AG04450 (cell line): ENCODE measurements around the gene EPHA7. TPM values are rescaled to one million over a fixed set of nuclear protein-coding genes. Genes with fewer than 3 reads are reported as not detected.
A peak's percentile ranks its signal among the peaks of the same experiment; 100 is the strongest.

Source experiments
- CTCF ChIA-PET: fragments of 300-600, 350-600 bp; formaldehyde crosslinking; extraction: SDS; loops from one replicate; lab custom pipeline; 2022; ENCODE audit warnings: antibody characterized with exemption, inconsistent platforms; lab: Charles Lee
- POLR2A ChIA-PET: fragments of 350-600 bp; formaldehyde crosslinking; extraction: SDS; loops from one replicate; lab custom pipeline; 2021; ENCODE audit warnings: antibody characterized with exemption, inconsistent platforms; lab: Yijun Ruan, JAX
- DNase-seq: peaks from one replicate; pipeline ENCODE4 v3.0.0-alpha.2; 2011; ENCODE audit warnings: low read depth, low spot score
- H3K27ac ChIP-seq: one replicate; pipeline ENCODE4 v1.5.1; 2012; ENCODE audit warnings: low read depth, low read length, control low read depth
- H3K27me3 ChIP-seq: one replicate; pipeline ENCODE4 v1.6.0; 2012; ENCODE audit warnings: low read length; ENCODE audit not compliant: control insufficient read depth, insufficient read depth
- H3K4me3 ChIP-seq: 2 replicates; pipeline ENCODE4 v1.5.1; 2011; ENCODE audit warnings: mild to moderate bottlenecking, low read depth, low read length, control low read depth
- H3K9me3 ChIP-seq: 2 replicates; pipeline ENCODE4 v1.5.1; 2012; ENCODE audit warnings: low read length; ENCODE audit not compliant: control insufficient read depth, insufficient read depth
- polyA plus RNA-seq: library from polyadenylated mRNA; depleted of rRNA; stranded (reverse); fragments of >200 nt; gene quantifications from 2 replicates; pipeline ENCODE4 v1.2.3, GENCODE V29; 2011
- TF ChIP-seq, protein P1 (sequence below): IDR thresholded peaks from 2 replicates; pipeline ENCODE4 v1.5.1; 2011; ENCODE audit warnings: low read depth, low read length, control low read depth, inconsistent platforms

The EPHA7 gene
- polyA plus RNA-seq, 1 experiment: not detected

DNA sequence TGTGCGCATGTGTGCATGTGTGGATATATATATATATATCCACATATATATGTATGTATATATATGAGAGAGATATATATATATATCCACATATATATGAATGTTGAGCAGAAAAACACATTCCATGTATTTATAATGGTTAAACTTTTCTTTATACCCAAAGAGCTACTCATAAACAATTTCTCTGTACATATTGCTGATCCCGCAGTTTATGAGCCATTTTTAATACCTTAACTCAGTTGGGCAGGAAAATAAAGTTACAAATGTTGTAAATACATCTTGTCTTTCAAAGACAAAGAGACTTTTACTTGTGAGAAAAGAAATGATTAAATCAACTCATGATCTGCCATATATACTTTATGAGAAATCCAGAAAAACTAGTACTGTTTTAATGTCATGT is 18.1 kb upstream of the EPHA7 start:
- DNase-seq: no peak
- POLR2A ChIA-PET: no interaction called here
- TF ChIP-seq, protein P1, sequence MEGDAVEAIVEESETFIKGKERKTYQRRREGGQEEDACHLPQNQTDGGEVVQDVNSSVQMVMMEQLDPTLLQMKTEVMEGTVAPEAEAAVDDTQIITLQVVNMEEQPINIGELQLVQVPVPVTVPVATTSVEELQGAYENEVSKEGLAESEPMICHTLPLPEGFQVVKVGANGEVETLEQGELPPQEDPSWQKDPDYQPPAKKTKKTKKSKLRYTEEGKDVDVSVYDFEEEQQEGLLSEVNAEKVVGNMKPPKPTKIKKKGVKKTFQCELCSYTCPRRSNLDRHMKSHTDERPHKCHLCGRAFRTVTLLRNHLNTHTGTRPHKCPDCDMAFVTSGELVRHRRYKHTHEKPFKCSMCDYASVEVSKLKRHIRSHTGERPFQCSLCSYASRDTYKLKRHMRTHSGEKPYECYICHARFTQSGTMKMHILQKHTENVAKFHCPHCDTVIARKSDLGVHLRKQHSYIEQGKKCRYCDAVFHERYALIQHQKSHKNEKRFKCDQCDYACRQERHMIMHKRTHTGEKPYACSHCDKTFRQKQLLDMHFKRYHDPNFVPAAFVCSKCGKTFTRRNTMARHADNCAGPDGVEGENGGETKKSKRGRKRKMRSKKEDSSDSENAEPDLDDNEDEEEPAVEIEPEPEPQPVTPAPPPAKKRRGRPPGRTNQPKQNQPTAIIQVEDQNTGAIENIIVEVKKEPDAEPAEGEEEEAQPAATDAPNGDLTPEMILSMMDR: no peak
- Histone ChIP-seq H3K27ac (no peak overlapping the region), H3K9me3 (no peaks in the 10 kb centered on the region), H3K4me3 (no peak overlapping the region), H3K27me3 (no peaks in the 10 kb centered on the region)
- CTCF ChIA-PET: interaction anchor here (0.7 kb wide), 1 partner anchor 14 kb away, joined by 3 read pairs; no protein-coding TSS in a partner anchor

- ChIA-PET POLR2A (no interaction called here), CTCF (no interaction called here)
- TF ChIP-seq, protein P1: no peak
- no peak for DNase-seq
- Histone ChIP-seq H3K4me3 (no peak overlapping the region), H3K9me3 (no peaks in the 10 kb centered on the region), H3K27me3 (no peaks in the 10 kb centered on the region), H3K27ac (no peak overlapping the region)
These were observed 14.2 kb upstream of the EPHA7 start for GRCh38 chr6:93433592-93433991.

DNA sequence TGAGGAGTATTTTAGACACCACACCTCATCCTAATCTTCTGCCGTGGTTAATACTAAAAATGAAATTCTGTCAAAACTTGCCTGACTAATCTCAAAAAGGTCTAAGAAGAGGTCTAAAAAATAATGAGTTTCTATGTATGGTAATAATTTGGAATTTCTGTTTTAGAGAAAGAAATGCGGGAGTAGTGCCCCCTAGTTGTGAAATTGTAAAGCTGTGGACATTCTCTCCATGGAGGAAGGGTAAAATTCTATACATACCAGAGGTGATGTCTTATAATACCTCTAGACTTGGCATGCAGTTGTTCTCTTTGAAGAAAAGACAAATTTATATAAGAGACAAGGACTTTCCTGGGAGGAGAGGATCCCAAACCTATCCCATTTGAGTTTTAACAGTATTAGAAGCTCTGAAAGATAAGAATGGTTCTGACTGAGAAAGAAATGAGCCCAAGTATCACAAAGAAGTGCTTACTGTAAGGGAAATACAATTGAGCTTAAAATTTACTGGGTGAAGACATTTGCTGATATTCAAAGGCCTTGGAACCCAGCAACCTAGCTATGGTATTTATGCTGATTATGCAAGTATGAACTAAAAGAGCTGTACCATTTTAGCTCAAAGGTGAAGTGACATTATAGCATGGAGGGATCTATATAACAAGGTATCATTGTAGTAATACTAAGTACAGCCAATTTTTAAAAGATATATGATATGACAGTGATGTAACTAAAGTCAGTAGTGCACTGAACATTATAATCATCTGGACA is 5.1 kb upstream of the EPHA7 start:
- H3K4me3 ChIP-seq: no peak overlapping the region
- peaks cover 1% of the 10 kb centered on the region; the same call in 1 of the 2 replicates for H3K9me3 ChIP-seq
- TF ChIP-seq, protein P1: peak; percentile 54
- CTCF ChIA-PET: interaction anchor here (1.1 to 2.3 kb wide), 3 partner anchors 13 to 1668 kb away, joined by 4 to 24 read pairs (median 19); no protein-coding TSS in a partner anchor
- peaks cover 3% of the 10 kb centered on the region for H3K27me3 ChIP-seq
- H3K27ac ChIP-seq: no peak overlapping the region
- DNase-seq: no peak
- POLR2A ChIA-PET: interaction anchor here (0.6 kb wide), 1 partner anchor 1667 kb away, joined by 3 read pairs; no protein-coding TSS in a partner anchor

DNA sequence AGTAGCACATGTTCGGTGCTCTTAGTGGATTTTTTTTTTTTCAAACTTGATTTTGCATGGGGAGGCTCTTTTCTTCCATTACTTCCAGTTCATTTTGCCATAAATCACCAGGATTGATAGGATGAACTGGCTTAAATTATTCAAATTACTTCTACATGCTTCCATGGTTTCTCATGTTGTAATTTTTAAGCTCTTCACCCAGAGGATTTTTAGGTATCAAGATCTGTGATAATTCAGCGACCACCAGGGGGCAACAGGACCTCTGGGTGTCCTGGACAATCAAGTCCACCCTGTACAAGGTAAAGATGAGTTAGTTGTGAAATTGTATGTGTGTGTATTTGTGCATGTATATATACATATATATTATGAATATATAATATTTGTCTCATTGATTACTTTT is 4.2 kb upstream of the EPHA7 start:
- Histone ChIP-seq H3K27ac (no peak overlapping the region), H3K9me3 (peaks cover 6% of the 10 kb centered on the region; the same call in 1 of the 2 replicates), H3K4me3 (no peak overlapping the region), H3K27me3 (peaks cover 6% of the 10 kb centered on the region)
- no peak for DNase-seq
- CTCF ChIA-PET: interaction anchor here (0.6 to 2.3 kb wide), 9 partner anchors 8 to 1710 kb away, joined by 3 to 24 read pairs (median 3); no protein-coding TSS in a partner anchor
- TF ChIP-seq, protein P1: peak; percentile 49
- POLR2A ChIA-PET: no interaction called here

DNA sequence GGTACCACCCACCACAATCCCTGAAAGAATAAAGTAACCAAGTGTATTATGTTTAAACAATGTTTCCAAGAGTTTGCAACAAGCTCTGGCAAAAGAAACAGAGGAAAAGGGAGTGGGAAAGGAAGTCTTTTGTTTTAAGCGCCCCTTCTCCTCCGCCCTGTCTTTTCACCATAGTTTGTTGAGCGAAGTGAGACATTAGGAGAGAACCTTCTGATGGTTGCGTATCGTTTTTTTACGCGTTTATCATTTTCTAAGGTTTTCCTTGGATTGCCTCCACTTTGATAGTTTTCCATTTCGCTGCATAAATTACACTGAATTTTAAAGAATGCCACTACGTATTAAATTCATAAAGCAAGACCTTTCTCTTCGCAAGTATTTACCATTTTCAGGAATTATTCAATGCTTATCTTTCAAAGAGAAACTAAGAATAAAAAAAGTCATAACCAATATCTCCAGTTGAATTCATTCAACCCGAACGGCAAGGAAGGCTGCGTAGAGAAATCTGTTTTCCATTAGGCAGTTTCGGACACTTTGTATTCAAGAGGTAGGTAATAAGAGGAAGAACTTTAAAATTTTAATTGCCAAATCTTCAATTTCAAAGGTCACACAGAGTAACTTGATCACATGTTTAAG is 920 bp upstream of the EPHA7 start:
- no peak overlapping the region for H3K4me3 ChIP-seq
- DNase-seq: no peak
- CTCF ChIA-PET: interaction anchor here (1.2 to 1.3 kb wide), 2 partner anchors 609 to 1671 kb away, joined by 3 to 4 read pairs; no protein-coding TSS in a partner anchor
- H3K27ac ChIP-seq: no peak overlapping the region
- TF ChIP-seq, protein P1: no peak
- peaks cover 6% of the 10 kb centered on the region; the same call in 1 of the 2 replicates for H3K9me3 ChIP-seq
- POLR2A ChIA-PET: no interaction called here
- peaks cover 29% of the 10 kb centered on the region for H3K27me3 ChIP-seq
